HG03045 (cell line): ENCODE measurements around the gene QARS1.
A peak's percentile ranks its signal among the peaks of the same experiment; 100 is the strongest.

Source experiments
- ATAC-seq: cut with Tn5 transposase; IDR thresholded peaks from one replicate; pipeline ENCODE4 v1.9.1; 2021; ENCODE audit warnings: mild to moderate bottlenecking, moderate library complexity; ENCODE audit not compliant: unreplicated experiment

Gene QARS1

GRCh38 chr3:49104427-49105291, at the start of gene QARS1:
TSS of gene QARS1 (minus strand) at chr3:49104757. CDS start at chr3:49104733, 24 bp downstream.
- ATAC-seq: peak; percentile 87

- no peak for ATAC-seq
Measured at GRCh38 chr3:49153349-49153912, 48.9 kb upstream of the QARS1 start.

- ATAC-seq: no peak
Measured at GRCh38 chr3:49151610-49152009, 47.1 kb upstream of the QARS1 start.

GRCh38 chr3:49148159-49148558, 43.6 kb upstream of the QARS1 start:
- ATAC-seq: no peak

- ATAC-seq: no peak
Measured at GRCh38 chr3:49140080-49140479, 35.5 kb upstream of the QARS1 start.

GRCh38 chr3:49135499-49135898, 30.9 kb upstream of the QARS1 start:
- no peak for ATAC-seq

- ATAC-seq: no peak
Measured at GRCh38 chr3:49134471-49135265, 30.1 kb upstream of the QARS1 start.

- ATAC-seq: no peak
Measured at GRCh38 chr3:49133226-49133951, 28.8 kb upstream of the QARS1 start.

- no peak for ATAC-seq
Measured at GRCh38 chr3:49132437-49133225, 28.1 kb upstream of the QARS1 start, which contains the start of gene LAMB2. TSS of gene LAMB2 (minus strand) at chr3:49133050. CDS start at chr3:49132867, 183 bp downstream.

GRCh38 chr3:49132073-49132436, 27.5 kb upstream of the QARS1 start:
- ATAC-seq: no peak

GRCh38 chr3:49131576-49131975, 27.0 kb upstream of the QARS1 start:
- ATAC-seq: no peak

- ATAC-seq: no peak
Measured at GRCh38 chr3:49131040-49131439, 26.5 kb upstream of the QARS1 start.

- no peak for ATAC-seq
Measured at GRCh38 chr3:49124991-49125670, 20.6 kb upstream of the QARS1 start.

- no peak for ATAC-seq
Measured at GRCh38 chr3:49124203-49124602, 19.6 kb upstream of the QARS1 start.

- ATAC-seq: no peak
Measured at GRCh38 chr3:49123687-49124086, 19.1 kb upstream of the QARS1 start.

GRCh38 chr3:49122886-49123545, 18.5 kb upstream of the QARS1 start:
- no peak for ATAC-seq

- ATAC-seq: no peak
Measured at GRCh38 chr3:49122451-49122850, 17.9 kb upstream of the QARS1 start.

- ATAC-seq: no peak
Measured at GRCh38 chr3:49122022-49122421, 17.5 kb upstream of the QARS1 start.

- no peak for ATAC-seq
Measured at GRCh38 chr3:49121132-49121736, 16.7 kb upstream of the QARS1 start.
